ENCODE data around the gene AKAP9.

DNA sequence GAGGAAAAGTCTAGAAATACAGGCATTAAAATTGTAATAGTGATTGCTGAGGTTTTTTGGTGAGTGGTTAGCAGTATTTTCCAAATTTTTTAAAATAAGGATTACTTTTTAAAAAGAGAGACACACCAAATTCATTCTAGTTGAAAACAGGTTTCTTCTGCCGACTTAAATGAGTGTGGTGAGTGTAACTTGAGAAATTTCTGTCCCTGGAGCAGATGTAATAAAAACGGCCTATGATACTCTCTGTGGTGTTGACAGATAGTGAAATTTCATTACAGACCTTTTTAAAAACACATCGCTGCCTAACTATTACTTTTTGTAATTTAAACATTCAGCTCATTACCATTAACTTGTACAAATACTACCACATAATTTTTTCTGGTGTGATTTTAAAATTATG lies 103.5 kb downstream of the AKAP9 start:
- TF ChIP-seq POLR2A (IDR thresholded peaks at IDR 0.05; ENCODE audit: low read depth, low read length) (no peak), POLR2AphosphoS5 (IDR thresholded peaks at IDR 0.05; ENCODE audit: low read depth, low read length) (no peak)

All from GM12892 (cell line).